Left lung (tissue), 10 donors: ENCODE data around the gene BRSK1. TPM values are rescaled to one million over a fixed set of nuclear protein-coding genes. Genes with fewer than 3 reads are reported as not detected.

Experiments
- ATAC-seq: fragments of 200-7000 bp; cut with Tn5 transposase; one replicate; pipeline ENCODE4 v1.9.1; 2020; ENCODE audit warnings: moderate library complexity
- DNase-seq, 4 donors: peaks; one replicate each; pipeline ENCODE4 v3.0.0-alpha.2; 2013 to 2020
- H3K27ac ChIP-seq, 2 donors: fragments of 200-600 bp; sonication (generic) in 1 of 2; one replicate each; pipeline versions ENCODE4 v1.5.0 to v1.8.0; 2020 to 2021
- H3K27me3 ChIP-seq, 2 donors: fragments of 200-600 bp; sonication (generic) in 1 of 2; one replicate each; pipeline versions ENCODE4 v1.5.0 to v1.8.0; 2020 to 2021
- H3K36me3 ChIP-seq, 2 donors: fragments of 200-600 bp; sonication (generic) in 1 of 2; one replicate each; pipeline versions ENCODE4 v1.5.0 to v1.8.0; 2020 to 2021
- H3K4me1 ChIP-seq, 2 donors: fragments of 200-600 bp; one replicate each; pipeline ENCODE4 v1.8.0; 2021
- H3K4me3 ChIP-seq, 2 donors: fragments of 200-600 bp; sonication (generic) in 1 of 2; one replicate each; pipeline versions ENCODE4 v1.5.0 to v1.8.0; 2020 to 2021; ENCODE audit warnings: mild to moderate bottlenecking in 1 of 2
- H3K9me3 ChIP-seq, 2 donors: fragments of 200-600 bp; sonication (generic) in 1 of 2; one replicate each; pipeline versions ENCODE4 v1.5.0 to v1.8.0; 2020 to 2021
- CTCF ChIP-seq, 2 donors: fragments of 200-600 bp; sonication (generic) in 1 of 2; IDR thresholded peaks; one replicate each; pipeline versions ENCODE4 v1.5.0 to v1.8.0; 2021; ENCODE audit warnings: antibody characterized with exemption in 2 of 2
- intact Hi-C, 2 donors: fragments of 100-400 bp; cut with DNase I; formaldehyde crosslinking; loops; one replicate each; pipeline versions ENCODE4 v1.11.2 to v1.14.2; 2022
- polyA plus RNA-seq, 6 donors: library from polyadenylated mRNA; unstranded; fragments of 120-200 nt; gene quantifications; one replicate each; pipeline ENCODE4 v1.2.1, GENCODE V29; 2013; ENCODE audit not compliant: insufficient read length in 6 of 6
- total RNA-seq, 2 donors: library from RNA; stranded (reverse); fragmentation: NEBNext Ultra II Directional; extraction: Animal tissue kit (Norgen Biotek cat#: 25700); gene quantifications; one replicate each; pipeline ENCODE4 v1.2.1, GENCODE V29; 2021
- donor health status: DM: no; HTN: yes; CAD: no.
- donor health status: DM: no; HTN: no; CAD: no.

Gene BRSK1
- total and polyA plus RNA-seq, 8 donors, result 2.2 to 18.1 (median 13.6) TPM

- H3K27ac ChIP-seq, result no peak overlapping the region
- H3K4me3 ChIP-seq, result no peak overlapping the region
- no peak for DNase-seq
- no peaks in the 10 kb centered on the region for H3K9me3 ChIP-seq
- ATAC-seq, result no peak
- peaks cover 27 to 78% of the 10 kb centered on the region in 2 donors for H3K27me3 ChIP-seq
- TF ChIP-seq CTCF (IDR thresholded peaks at IDR 0.05), result no peak
- H3K36me3 ChIP-seq, result peaks cover 0 to under 1% of the 10 kb centered on the region in 2 donors
- intact Hi-C loops, result no loop called here
- peaks cover 7 to 16% of the 10 kb centered on the region in 2 donors for H3K4me1 ChIP-seq
Observed at GRCh38 chr19:55352549-55353145, 68.8 kb downstream of the BRSK1 start.

- Histone ChIP-seq H3K4me1 (peaks cover 7 to 16% of the 10 kb centered on the region in 2 donors), H3K4me3 (peak overlapping the region; percentile 30 to 40), H3K27ac (no peak overlapping the region), H3K36me3 (no peaks in the 10 kb centered on the region), H3K27me3 (peaks cover 27 to 85% of the 10 kb centered on the region in 2 donors), H3K9me3 (no peaks in the 10 kb centered on the region)
- intact Hi-C loops, result no loop called here
- DNase-seq, result no peak
- no peak for TF ChIP-seq CTCF (IDR thresholded peaks at IDR 0.05)
- no peak for ATAC-seq
Observed at GRCh38 chr19:55353356-55353802, 69.6 kb downstream of the BRSK1 start.

GRCh38 chr19:55353803-55354697, 70.3 kb downstream of the BRSK1 start:
- intact Hi-C loops, result no loop called here
- H3K27me3 ChIP-seq, result peaks cover 27 to 89% of the 10 kb centered on the region in 2 donors

GRCh38 chr19:55354698-55355212, 71.0 kb downstream of the BRSK1 start, which contains the start of gene COX6B2:
Gene COX6B2, minus strand, starts transcription at chr19:55354719. Its CDS starts 198 bp downstream, at chr19:55354521.
- no peak for TF ChIP-seq CTCF (IDR thresholded peaks at IDR 0.05)
- Histone ChIP-seq H3K27ac (no peak within 1 kb of the TSS), H3K4me3 (peak within 1 kb of the TSS; percentile 30 to 40), H3K27me3 (peaks cover 27 to 89% of the 10 kb centered on the region in 2 donors), H3K36me3 (no peaks in the 10 kb centered on the region), H3K9me3 (no peaks in the 10 kb centered on the region), H3K4me1 (peaks cover 7 to 16% of the 10 kb centered on the region in 2 donors)
- intact Hi-C loops, result no loop called here
- no peak for ATAC-seq
- DNase-seq, result peak in 1 of 4 donors; percentile 81

More at GRCh38 chr19:55353803-55354697, 70.3 kb downstream of the BRSK1 start:
- H3K9me3 ChIP-seq, result no peaks in the 10 kb centered on the region
- H3K27ac ChIP-seq, result no peak overlapping the region
- H3K4me1 ChIP-seq, result peaks cover 7 to 16% of the 10 kb centered on the region in 2 donors
- DNase-seq, result peak in 2 of 4 donors; percentile 74 to 91
- no peaks in the 10 kb centered on the region for H3K36me3 ChIP-seq
- TF ChIP-seq CTCF (IDR thresholded peaks at IDR 0.05), result no peak
- H3K4me3 ChIP-seq, result peak overlapping the region; percentile 30 to 40
- peak; percentile 96 for ATAC-seq
